ENCODE data around the gene ST3GAL6. TPM values are rescaled to one million over a fixed set of nuclear protein-coding genes. Genes with fewer than 3 reads are reported as not detected.

ST3GAL6 gene
- total and polyA plus RNA-seq, 2 of the 8 experiments (the other 6 are each of a cell fraction or from before 2014, with no cell fraction given): 3.3 to 6.1 TPM

DNA sequence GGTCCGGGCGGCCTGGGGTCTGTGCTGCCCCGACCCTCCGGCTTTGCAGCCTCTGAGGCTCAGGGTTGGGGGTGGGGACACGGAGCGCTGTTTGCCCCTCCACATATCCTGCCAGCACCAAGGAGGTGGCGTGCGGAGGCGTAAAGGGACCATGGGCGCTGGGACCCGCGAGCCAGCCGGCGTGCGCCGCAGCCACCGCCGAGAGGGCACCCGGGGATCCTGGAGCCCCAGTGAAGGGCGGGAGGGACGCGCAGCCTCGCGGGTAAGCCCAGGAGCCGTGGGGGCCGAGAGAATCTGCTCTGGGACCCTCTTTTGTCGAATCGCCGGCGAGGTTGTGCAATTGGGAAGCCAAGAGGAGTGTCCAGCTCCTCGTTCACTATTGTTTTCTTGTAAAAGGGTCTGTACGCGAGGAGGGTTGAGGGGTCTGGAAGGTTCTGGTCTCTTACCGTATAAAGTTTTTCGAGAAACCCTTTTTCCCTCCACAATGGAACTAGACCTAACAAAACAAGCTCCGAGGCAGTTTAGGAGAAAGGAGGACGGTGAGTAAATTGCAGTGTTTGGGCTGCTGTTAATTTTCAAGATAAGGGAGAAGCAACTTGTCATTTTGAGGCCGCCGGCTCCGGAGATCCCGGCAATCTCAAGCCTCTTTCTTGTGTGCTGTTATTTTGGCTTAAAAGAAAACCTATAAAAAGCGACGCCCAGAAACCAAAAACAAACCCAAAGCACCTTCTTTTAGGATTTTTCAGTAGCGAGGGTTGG lies 29.9 kb upstream of the ST3GAL6 start (continued):
- TF ChIP-seq TAF7 (optimal IDR thresholded peaks at IDR 0.05; ENCODE audit: borderline replicate concordance, low read depth, low read length) (peak; percentile 11), CHD2 (IDR thresholded peaks at IDR 0.05; ENCODE audit: low read length) (0 out of 2 replicates have a peak, but pooled peaks have one; percentile 5)
- TF ChIP-seq, protein P1, sequence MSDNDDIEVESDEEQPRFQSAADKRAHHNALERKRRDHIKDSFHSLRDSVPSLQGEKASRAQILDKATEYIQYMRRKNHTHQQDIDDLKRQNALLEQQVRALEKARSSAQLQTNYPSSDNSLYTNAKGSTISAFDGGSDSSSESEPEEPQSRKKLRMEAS (IDR thresholded peaks at IDR 0.05): 0 out of 2 replicates have a peak, but pooled peaks have one; percentile 12
